Peyer's patch (tissue), 4 donors: ENCODE data around the gene HMOX1. TPM values are rescaled to one million over a fixed set of nuclear protein-coding genes. Genes with fewer than 3 reads are reported as not detected.

Experiments used
- DNase-seq, 3 donors: peaks; one replicate each; pipeline ENCODE4 v3.0.0-alpha.2; 2017 to 2019
- H3K27ac ChIP-seq, 4 donors: fragments of 200-600 bp; sonication (generic); one replicate each; pipeline ENCODE4 v1.5.1; 2016 to 2019
- H3K27me3 ChIP-seq, 2 donors: fragments of 200-600 bp; sonication (generic); one replicate each; pipeline ENCODE4 v1.5.1; 2019
- H3K36me3 ChIP-seq, 3 donors: fragments of 200-600 bp; sonication (generic); one replicate each; pipeline ENCODE4 v1.5.1; 2016 to 2019
- H3K4me1 ChIP-seq, 4 donors: fragments of 200-600 bp; sonication (generic); one replicate each; pipeline ENCODE4 v1.5.1; 2016 to 2019
- H3K4me3 ChIP-seq, 4 donors: fragments of 200-600 bp; sonication (generic); 1 replicate in 3 of 4; 2 replicates in 1 of 4; pipeline ENCODE4 v1.5.1; 2016 to 2019; ENCODE audit warnings: mild to moderate bottlenecking in 1 of 4
- H3K9me3 ChIP-seq, 4 donors: fragments of 200-600 bp; sonication (generic); one replicate each; pipeline ENCODE4 v1.5.1; 2016 to 2019; ENCODE audit warnings: mild to moderate bottlenecking in 1 of 4
- CTCF ChIP-seq, 6 experiments: fragments of 450-650 bp in 4 of 6; fragments of 200-600 bp in 2 of 6; sonication (generic) in 1 of 6; IDR thresholded peaks; one replicate each; pipeline ENCODE4 v1.5.1; 2017 to 2019; ENCODE audit warnings: antibody characterized with exemption in 6 of 6, mild to moderate bottlenecking in 3 of 6, moderate library complexity in 1 of 6
- POLR2A ChIP-seq, 2 donors: fragments of 450-650 bp; IDR thresholded peaks; one replicate each; pipeline ENCODE4 v1.5.1; 2017; ENCODE audit warnings: antibody characterized with exemption in 2 of 2, mild to moderate bottlenecking in 2 of 2, moderate library complexity in 2 of 2
- total RNA-seq, 4 donors: library from RNA; depleted of rRNA; stranded (reverse); fragments of >200 nt; gene quantifications; one replicate each; pipeline ENCODE4 v1.1.0, GENCODE V29; 2016

Gene HMOX1
- total RNA-seq, 4 donors from 2014 or later = 27.2 to 64.5 (median 46.7) TPM

DNA sequence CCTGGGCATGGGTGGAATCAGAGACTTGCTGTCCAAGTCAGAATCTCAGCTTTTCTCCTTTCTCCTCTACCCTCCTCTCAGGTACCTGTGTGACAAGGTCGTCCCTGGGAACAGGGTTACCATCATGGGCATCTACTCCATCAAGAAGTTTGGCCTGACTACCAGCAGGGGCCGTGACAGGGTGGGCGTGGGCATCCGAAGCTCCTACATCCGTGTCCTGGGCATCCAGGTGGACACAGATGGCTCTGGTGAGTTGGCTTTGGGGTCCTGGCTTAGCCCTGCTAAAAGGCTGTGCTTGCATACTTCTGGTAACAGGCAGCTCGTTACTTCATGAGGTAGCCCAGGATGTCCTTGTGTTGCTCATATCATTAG lies 29.8 kb downstream of the HMOX1 start:
- H3K27me3 ChIP-seq = no peaks in the 10 kb centered on the region
- H3K36me3 ChIP-seq = peaks cover 0 to 85% (median 0%) of the 10 kb centered on the region in 3 donors
- peaks cover 0 to 11% (median 3%) of the 10 kb centered on the region in 4 donors for H3K4me1 ChIP-seq
- peak overlapping the region in 3 of 4 donors; percentile 39 to 79 (median 65) for H3K27ac ChIP-seq
- no peak overlapping the region for H3K4me3 ChIP-seq
- TF ChIP-seq POLR2A (IDR thresholded peaks at IDR 0.05) (no peak), CTCF (IDR thresholded peaks at IDR 0.05) (no peak)
- no peaks in the 10 kb centered on the region for H3K9me3 ChIP-seq
- no peak for DNase-seq

GRCh38 chr22:35411102-35411501 lies 30.2 kb downstream of the HMOX1 start:
- DNase-seq = peak in 2 of 3 donors; percentile 67 to 70
- Histone ChIP-seq H3K27ac (peak overlapping the region in 2 of 4 donors; percentile 65 to 79), H3K36me3 (peaks cover 0 to 87% (median 0%) of the 10 kb centered on the region in 3 donors)

DNA sequence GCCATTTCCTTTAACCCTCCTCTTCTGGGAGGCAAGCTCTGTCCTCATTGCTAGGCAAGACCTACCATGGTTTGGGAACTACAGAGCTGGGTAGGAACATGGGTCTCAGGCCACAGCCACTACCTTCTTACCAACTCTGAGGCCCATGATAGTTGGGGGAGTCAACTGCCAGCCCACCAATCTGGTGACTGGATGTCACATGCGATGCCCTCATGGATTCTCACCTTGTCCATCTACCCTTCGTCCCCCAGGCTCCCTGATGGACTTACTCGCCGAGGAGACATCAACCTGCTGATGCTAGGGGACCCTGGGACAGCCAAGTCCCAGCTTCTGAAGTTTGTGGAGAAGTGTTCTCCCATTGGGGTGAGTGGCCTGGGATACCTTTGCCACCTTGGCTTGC lies 32.7 kb downstream of the HMOX1 start:
- DNase-seq = no peak
- H3K36me3 ChIP-seq = peaks cover 0 to 85% (median 0%) of the 10 kb centered on the region in 3 donors
- no peak overlapping the region for H3K4me3 ChIP-seq
- peaks cover 0 to 11% (median 3%) of the 10 kb centered on the region in 4 donors for H3K4me1 ChIP-seq
- H3K27me3 ChIP-seq = no peaks in the 10 kb centered on the region
- H3K27ac ChIP-seq = no peak overlapping the region
- no peak for TF ChIP-seq CTCF (IDR thresholded peaks at IDR 0.05)
- no peaks in the 10 kb centered on the region for H3K9me3 ChIP-seq

More at GRCh38 chr22:35411102-35411501, 30.2 kb downstream of the HMOX1 start:
- Histone ChIP-seq H3K4me3 (no peak overlapping the region), H3K9me3 (no peaks in the 10 kb centered on the region), H3K4me1 (peaks cover 0 to 11% (median 3%) of the 10 kb centered on the region in 4 donors), H3K27me3 (no peaks in the 10 kb centered on the region)
- TF ChIP-seq CTCF (IDR thresholded peaks at IDR 0.05) = peak in 5 of 6 experiments; percentile 13 to 44 (median 24)
- no peak for TF ChIP-seq POLR2A (IDR thresholded peaks at IDR 0.05)

- no peak overlapping the region for H3K4me3 ChIP-seq
- H3K9me3 ChIP-seq = no peaks in the 10 kb centered on the region
- H3K27me3 ChIP-seq = no peaks in the 10 kb centered on the region
- H3K27ac ChIP-seq = no peak overlapping the region
- H3K4me1 ChIP-seq = no peaks in the 10 kb centered on the region
- peaks cover 0 to 87% (median 0%) of the 10 kb centered on the region in 3 donors for H3K36me3 ChIP-seq
- TF ChIP-seq CTCF (IDR thresholded peaks at IDR 0.05) (no peak), POLR2A (IDR thresholded peaks at IDR 0.05) (no peak)
- DNase-seq = no peak
Measured at GRCh38 chr22:35417606-35418005, 36.7 kb downstream of the HMOX1 start.

DNA sequence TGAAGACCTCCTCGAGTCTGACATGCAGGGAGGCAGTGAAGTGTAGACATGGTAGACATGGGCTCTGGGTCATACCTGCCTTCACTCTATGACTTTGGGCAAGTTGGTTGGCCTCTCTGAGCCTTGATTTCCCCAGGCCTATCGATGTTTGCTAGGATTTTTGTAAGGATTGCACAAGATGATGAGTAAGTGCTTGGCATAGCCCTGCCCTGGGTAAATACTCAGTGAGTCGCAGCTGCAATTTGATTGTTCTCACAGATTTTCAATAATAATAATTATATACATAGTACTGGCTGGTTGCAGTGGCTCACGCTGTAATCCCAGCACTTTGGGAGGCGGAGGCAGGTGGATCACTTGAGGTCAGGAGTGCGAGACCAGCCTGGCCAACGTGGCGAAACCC lies 37.2 kb downstream of the HMOX1 start:
- no peaks in the 10 kb centered on the region for H3K4me1 ChIP-seq
- H3K27me3 ChIP-seq = no peaks in the 10 kb centered on the region
- H3K27ac ChIP-seq = no peak overlapping the region
- peaks cover 0 to 88% (median 0%) of the 10 kb centered on the region in 3 donors for H3K36me3 ChIP-seq
- H3K9me3 ChIP-seq = no peaks in the 10 kb centered on the region
- no peak for DNase-seq
- H3K4me3 ChIP-seq = no peak overlapping the region
- no peak for TF ChIP-seq POLR2A (IDR thresholded peaks at IDR 0.05)
- no peak for TF ChIP-seq CTCF (IDR thresholded peaks at IDR 0.05)

DNA sequence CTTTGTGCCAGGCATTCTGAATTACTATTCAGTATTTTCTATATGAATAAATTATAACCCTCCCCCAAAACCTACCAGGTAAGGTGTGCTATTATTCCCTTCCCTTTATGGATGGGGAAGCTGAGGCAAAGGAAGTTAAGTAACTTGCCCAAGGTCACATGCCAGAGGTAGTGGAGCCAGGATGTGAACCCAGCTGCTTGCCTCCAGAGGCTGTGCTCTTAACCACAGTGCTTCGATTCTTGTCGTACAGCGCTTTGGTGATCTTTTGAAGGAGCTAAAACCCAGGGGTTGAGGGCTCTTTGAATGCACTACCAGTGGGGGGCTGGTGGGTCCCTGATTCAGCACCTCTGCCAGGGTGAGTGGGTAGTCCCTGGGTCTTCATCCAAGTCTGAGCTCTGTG lies 37.8 kb downstream of the HMOX1 start:
- TF ChIP-seq CTCF (IDR thresholded peaks at IDR 0.05) = no peak
- TF ChIP-seq POLR2A (IDR thresholded peaks at IDR 0.05) = no peak
- no peak overlapping the region for H3K27ac ChIP-seq
- DNase-seq = no peak
- no peaks in the 10 kb centered on the region for H3K9me3 ChIP-seq
- no peaks in the 10 kb centered on the region for H3K27me3 ChIP-seq
- no peak overlapping the region for H3K4me3 ChIP-seq
- H3K36me3 ChIP-seq = peaks cover 0 to 88% (median 0%) of the 10 kb centered on the region in 3 donors
- H3K4me1 ChIP-seq = no peaks in the 10 kb centered on the region
